GM12892 (cell line): ENCODE results near the gene LEMD2.

Source experiments
- POLR2A ChIP-seq: IDR thresholded peaks from 2 replicates; pipeline ENCODE4 v1.6.1; 2011; ENCODE audit warnings: low read depth, low read length, control low read depth
- POLR2AphosphoS5 ChIP-seq: IDR thresholded peaks from 2 replicates; pipeline ENCODE4 v1.6.1; 2011; ENCODE audit warnings: low read depth, low read length, control low read depth
- TAF1 ChIP-seq: IDR thresholded peaks from 2 replicates; pipeline ENCODE4 v1.6.1; 2011; ENCODE audit warnings: low read depth, mild to moderate bottlenecking, control low read depth, low read length, borderline replicate concordance

GRCh38 chr6:33824461-33825154 is 35.7 kb upstream of the LEMD2 start:
- TF ChIP-seq POLR2AphosphoS5 (no peak), POLR2A (no peak), TAF1 (no peak)
